ENCODE measurements around the gene ZDHHC24. TPM values are rescaled to one million over a fixed set of nuclear protein-coding genes. Genes with fewer than 3 reads are reported as not detected.
"Not testable (repeated sequence)": the region's sequence is repeated elsewhere in the genome, so short reads cannot be mapped to it uniquely, and the experiment has no call there.

Gene ZDHHC24
- total RNA-seq, 3 donors from 2014 or later (not counting 1 experiment from before 2014, with no cell fraction given), result 18.5 to 34.9 (median 28.9) TPM

- Histone ChIP-seq H3K36me3 (ENCODE audit: control insufficient read depth, insufficient read depth, low read length) (peaks cover 16% of the 10 kb centered on the region), H3K27me3 (ENCODE audit: control insufficient read depth, insufficient read depth, low read length) (no peaks in the 10 kb centered on the region), H3K27ac (ENCODE audit: low read length) (peak within 1 kb of the TSS; percentile 90), H3K9me3 (ENCODE audit: control insufficient read depth, insufficient read depth, low read length) (no peaks in the 10 kb centered on the region), H3K4me1 (ENCODE audit: control insufficient read depth, insufficient read depth, low read length) (peaks cover 43% of the 10 kb centered on the region), H3K4me3 (ENCODE audit: low read length) (peak within 1 kb of the TSS; percentile 78)
- peak in 1 of 2 donors; percentile 42 for DNase-seq
- peak within 1 kb of the TSS; percentile 91 to 92 for H3K27ac Mint-ChIP-seq
- peak within 1 kb of the TSS; percentile 91 for H3K4me3 Mint-ChIP-seq
- intact Hi-C loops (cut with micrococcal nuclease), result loop anchor here (1.0 to 10.0 kb wide), 3 partner anchors 70 to 288 kb away; partner anchors contain the start of gene RBM14
- 11% methylated on average over 37 of the region's 37 CpGs for WGBS (ENCODE audit: insufficient coverage)
- H3K27me3 Mint-ChIP-seq (ENCODE audit: low read depth in 2 of 2), result peaks cover 0 to 9% of the 10 kb centered on the region in 2 donors
- ATAC-seq, result no peak
- no peak for TF ChIP-seq CTCF (IDR thresholded peaks at IDR 0.05)
- H3K9me3 Mint-ChIP-seq, result no peaks in the 10 kb centered on the region
- H3K4me1 Mint-ChIP-seq, result peaks cover 37 to 48% of the 10 kb centered on the region in 2 donors
- H3K36me3 Mint-ChIP-seq, result no peaks in the 10 kb centered on the region
These were observed 619 bp upstream of the ZDHHC24 start, which contains the start of gene ACTN3 for GRCh38 chr11:66546368-66546965. Gene ACTN3 (plus strand): TSS chr11:66546903. CDS start chr11:66546938, 35 bp downstream.

DNA sequence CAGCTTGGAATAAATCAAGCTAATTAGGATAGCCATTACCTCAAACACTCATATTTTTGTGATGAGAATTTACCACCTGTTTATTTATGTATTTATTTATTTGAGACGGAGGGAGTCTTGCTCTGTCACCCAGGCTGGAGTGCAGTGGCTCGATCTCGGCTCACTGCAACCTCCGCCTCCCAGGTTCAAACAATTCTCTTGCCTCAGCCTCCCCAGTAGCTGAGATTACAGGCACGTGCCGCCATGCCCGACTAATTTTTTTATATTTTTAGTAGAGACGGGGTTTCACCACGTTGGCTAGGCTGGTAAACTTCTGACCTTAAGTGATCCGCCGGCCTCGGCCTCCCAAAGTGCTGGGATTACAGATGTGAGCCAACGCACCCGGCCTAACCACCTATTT lies 896 bp downstream of the ZDHHC24 start:
- not testable (repeated sequence) for H3K27me3 Mint-ChIP-seq (ENCODE audit: low read depth in 2 of 2); DNase-seq; H3K27me3 ChIP-seq (ENCODE audit: control insufficient read depth, insufficient read depth, low read length); H3K9me3 ChIP-seq (ENCODE audit: control insufficient read depth, insufficient read depth, low read length); ATAC-seq; H3K36me3 Mint-ChIP-seq; H3K9me3 Mint-ChIP-seq
- WGBS (ENCODE audit: insufficient coverage), result 65% methylated on average over 14 of the region's 14 CpGs
- Histone ChIP-seq H3K27ac (ENCODE audit: low read length) (peak overlapping the region; percentile 90), H3K4me3 (ENCODE audit: low read length) (peak overlapping the region; percentile 78), H3K36me3 (ENCODE audit: control insufficient read depth, insufficient read depth, low read length) (peaks cover 23% of the 10 kb centered on the region), H3K4me1 (ENCODE audit: control insufficient read depth, insufficient read depth, low read length) (peaks cover 43% of the 10 kb centered on the region)
- intact Hi-C loops (cut with micrococcal nuclease), result loop anchor here (10.0 kb wide), 1 partner anchor 290 kb away; no protein-coding TSS in a partner anchor
- Mint-ChIP-seq H3K4me1 (peaks cover 41 to 52% of the 10 kb centered on the region in 2 donors), H3K4me3 (peak overlapping the region; percentile 91), H3K27ac (peak overlapping the region; percentile 91 to 92)

- H3K27me3 ChIP-seq (ENCODE audit: control insufficient read depth, insufficient read depth, low read length), result no peaks in the 10 kb centered on the region
- peaks cover 37% of the 10 kb centered on the region for H3K36me3 ChIP-seq (ENCODE audit: control insufficient read depth, insufficient read depth, low read length)
- H3K27ac Mint-ChIP-seq, result peak overlapping the region; percentile 91 to 95
- no peaks in the 10 kb centered on the region for H3K9me3 Mint-ChIP-seq
- peak overlapping the region; percentile 82 for H3K4me3 Mint-ChIP-seq
- peak overlapping the region; percentile 90 for H3K27ac ChIP-seq (ENCODE audit: low read length)
- intact Hi-C loops (cut with micrococcal nuclease), result loop anchor here (10.0 kb wide), 1 partner anchor 291 kb away; no protein-coding TSS in a partner anchor
- DNase-seq, result peak; percentile 66 to 87
- peaks cover 43% of the 10 kb centered on the region for H3K4me1 ChIP-seq (ENCODE audit: control insufficient read depth, insufficient read depth, low read length)
- peak; percentile 64 for TF ChIP-seq CTCF (IDR thresholded peaks at IDR 0.05)
- H3K27me3 Mint-ChIP-seq (ENCODE audit: low read depth in 2 of 2), result peaks cover 0 to 1% of the 10 kb centered on the region in 2 donors
- H3K4me1 Mint-ChIP-seq, result peaks cover 41 to 57% of the 10 kb centered on the region in 2 donors
- WGBS (ENCODE audit: insufficient coverage), result 23% methylated on average over 26 of the region's 26 CpGs
- peak; percentile 61 to 76 (median 75) for ATAC-seq
- H3K4me3 ChIP-seq (ENCODE audit: low read length), result no peak overlapping the region
- H3K36me3 Mint-ChIP-seq, result no peaks in the 10 kb centered on the region
- H3K9me3 ChIP-seq (ENCODE audit: control insufficient read depth, insufficient read depth, low read length), result no peaks in the 10 kb centered on the region
These were observed 2.4 kb downstream of the ZDHHC24 start for GRCh38 chr11:66543263-66544107.

DNA sequence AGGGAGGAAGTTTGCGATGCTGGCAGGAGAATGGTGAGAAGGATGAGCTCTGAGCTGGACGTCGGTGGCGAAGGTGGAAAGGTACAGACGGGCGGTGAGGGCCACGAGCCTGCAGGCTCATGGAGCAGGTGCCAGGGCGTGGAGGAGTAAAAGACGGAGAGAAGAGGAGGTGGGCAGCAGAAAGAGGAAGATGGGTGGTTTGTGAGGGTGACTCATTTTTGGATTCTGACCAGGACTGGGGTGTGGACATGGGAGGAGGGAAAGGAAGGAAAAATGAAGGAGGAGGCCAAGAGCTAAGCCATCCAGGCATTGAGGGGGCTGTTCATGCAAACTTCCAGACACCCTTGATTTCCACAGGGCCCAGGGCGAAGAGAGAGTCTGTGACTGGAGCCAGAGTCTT lies 3.5 kb downstream of the ZDHHC24 start:
- peaks cover 39% of the 10 kb centered on the region for H3K36me3 ChIP-seq (ENCODE audit: control insufficient read depth, insufficient read depth, low read length)
- H3K9me3 ChIP-seq (ENCODE audit: control insufficient read depth, insufficient read depth, low read length), result no peaks in the 10 kb centered on the region
- no peak for ATAC-seq
- H3K4me1 ChIP-seq (ENCODE audit: control insufficient read depth, insufficient read depth, low read length), result peaks cover 43% of the 10 kb centered on the region
- no peaks in the 10 kb centered on the region for H3K27me3 Mint-ChIP-seq (ENCODE audit: low read depth in 2 of 2)
- peak overlapping the region; percentile 36 for H3K4me3 Mint-ChIP-seq
- H3K27me3 ChIP-seq (ENCODE audit: control insufficient read depth, insufficient read depth, low read length), result no peaks in the 10 kb centered on the region
- intact Hi-C loops (cut with micrococcal nuclease), result loop anchor here (10.0 kb wide), 1 partner anchor 292 kb away; no protein-coding TSS in a partner anchor
- no peak for DNase-seq
- H3K4me3 ChIP-seq (ENCODE audit: low read length), result no peak overlapping the region
- WGBS (ENCODE audit: insufficient coverage), result 85% methylated on average over 10 of the region's 10 CpGs
- H3K4me1 Mint-ChIP-seq, result peaks cover 41 to 57% of the 10 kb centered on the region in 2 donors
- TF ChIP-seq CTCF (IDR thresholded peaks at IDR 0.05), result no peak
- H3K9me3 Mint-ChIP-seq, result no peaks in the 10 kb centered on the region
- peak overlapping the region; percentile 91 to 95 for H3K27ac Mint-ChIP-seq
- H3K27ac ChIP-seq (ENCODE audit: low read length), result no peak overlapping the region
- H3K36me3 Mint-ChIP-seq, result no peaks in the 10 kb centered on the region

Data from natural killer cell (primary cell).